SK-N-SH (cell line): ENCODE measurements around the gene RNF167. TPM values are rescaled to one million over a fixed set of nuclear protein-coding genes. Genes with fewer than 3 reads are reported as not detected.
"Not testable (repeated sequence)": the region's sequence is repeated elsewhere in the genome, so short reads cannot be mapped to it uniquely, and the experiment has no call there.

Experiments used
- CTCF ChIA-PET: fragments of 300-600, 350-600 bp; formaldehyde crosslinking; extraction: SDS; loops from one replicate; lab custom pipeline; 2021; lab: Yijun Ruan, JAX
- POLR2A ChIA-PET: fragments of 350-600 bp; sonication (Branson Sonifier 250); formaldehyde crosslinking; extraction: SDS; loops from one replicate; lab custom pipeline; 2020; ENCODE audit warnings: antibody characterized with exemption, inconsistent platforms; lab: Yijun Ruan, JAX
- DNase-seq: peaks from one replicate; pipeline ENCODE4 v3.0.0; 2012
- H2AFZ ChIP-seq: fragments of 200-600 bp; sonication (generic); 2 replicates; pipeline ENCODE4 v1.8.1; 2016; ENCODE audit warnings: antibody characterized with exemption, mild to moderate bottlenecking, low read depth
- H3F3A ChIP-seq: fragments of 200-600 bp; sonication (generic); replicated peaks from 2 replicates; pipeline ENCODE3; 2016; ENCODE audit warnings: antibody characterized with exemption, mild to moderate bottlenecking; ENCODE audit not compliant: insufficient read depth
- H3K27ac ChIP-seq, 2 experiments: fragments of 200-500 bp in 1 of 2; fragments of 200-600 bp in 1 of 2; sonication (Bioruptor generic) in 1 of 2; sonication (generic), shearing (Covaris generic) in 1 of 2; 2 replicates each; pipeline versions ENCODE4 v1.5.1 to v1.6.1; 2014 to 2016; ENCODE audit warnings: low read depth in 2 of 2, inconsistent platforms in 1 of 2, low read length in 1 of 2, mild to moderate bottlenecking in 1 of 2, mixed read lengths in 1 of 2
- H3K27me3 ChIP-seq: fragments of 200-600 bp; sonication (generic), shearing (Covaris generic); 2 replicates; pipeline ENCODE4 v1.6.1; 2016; ENCODE audit warnings: mixed run types; ENCODE audit not compliant: insufficient read depth
- H3K36me3 ChIP-seq, 2 experiments: fragments of 200-500 bp in 1 of 2; fragments of 200-600 bp in 1 of 2; sonication (Bioruptor generic) in 1 of 2; sonication (generic) in 1 of 2; replicated peaks in 1 of 2; 2 replicates each; pipeline versions ENCODE3 to v1.5.1; 2014 to 2016; ENCODE audit warnings: low read length in 1 of 2, mild to moderate bottlenecking in 1 of 2; ENCODE audit not compliant: insufficient read depth in 2 of 2, control insufficient read depth in 1 of 2
- H3K4me1 ChIP-seq, 2 experiments: fragments of 200-500 bp in 1 of 2; fragments of 200-600 bp in 1 of 2; sonication (Bioruptor generic) in 1 of 2; sonication (generic), shearing (Covaris generic) in 1 of 2; 2 replicates each; pipeline versions ENCODE4 v1.5.1 to v1.6.1; 2014 to 2016; ENCODE audit warnings: low read depth in 1 of 2, low read length in 1 of 2, mixed run types in 1 of 2; ENCODE audit not compliant: insufficient read depth in 2 of 2, control insufficient read depth in 1 of 2
- H3K4me2 ChIP-seq: fragments of 200-600 bp; sonication (generic), shearing (Covaris generic); 2 replicates; pipeline ENCODE4 v1.6.1; 2017; ENCODE audit warnings: mixed run types
- H3K4me3 ChIP-seq, 2 experiments: fragments of 200-500 bp in 1 of 2; fragments of 200-600 bp in 1 of 2; sonication (Bioruptor generic) in 1 of 2; sonication (generic), shearing (Covaris generic) in 1 of 2; 2 replicates each; pipeline versions ENCODE4 v1.5.1 to v1.8.1; 2014 to 2016; ENCODE audit warnings: low read depth in 2 of 2, inconsistent platforms in 1 of 2, low read length in 1 of 2, mild to moderate bottlenecking in 1 of 2, mixed read lengths in 1 of 2, moderate library complexity in 1 of 2
- H3K79me2 ChIP-seq: fragments of 200-600 bp; sonication (generic); 2 replicates; pipeline ENCODE4 v1.8.1; 2017; ENCODE audit warnings: mild to moderate bottlenecking; ENCODE audit not compliant: insufficient read depth
- H3K9ac ChIP-seq: fragments of 200-600 bp; sonication (generic); 2 replicates; pipeline ENCODE4 v1.6.1; 2017; ENCODE audit warnings: mixed run types
- H3K9me2 ChIP-seq: fragments of 200-600 bp; sonication (generic); 2 replicates; pipeline ENCODE4 v1.6.1; 2017; ENCODE audit warnings: mixed run types
- H3K9me3 ChIP-seq: fragments of 200-600 bp; sonication (generic); 2 replicates; pipeline ENCODE4 v1.6.1; 2017; ENCODE audit warnings: mixed run types, mild to moderate bottlenecking, moderate library complexity
- H4K20me1 ChIP-seq: fragments of 200-600 bp; sonication (generic); 2 replicates; pipeline ENCODE4 v1.6.1; 2017; ENCODE audit warnings: mild to moderate bottlenecking, mixed run types; ENCODE audit not compliant: insufficient read depth
- ELF1 ChIP-seq: IDR thresholded peaks from 2 replicates; pipeline ENCODE4 v1.4.0; 2012
- EP300 ChIP-seq, 2 experiments: IDR thresholded peaks; 2 replicates each; pipeline versions ENCODE4 v1.4.0 to v1.6.1; 2012; ENCODE audit warnings: borderline replicate concordance in 1 of 2, low read depth in 1 of 2, low read length in 1 of 2
- EZH2phosphoT487 ChIP-seq: fragments of 200-600 bp; sonication (generic); IDR thresholded peaks from 2 replicates; pipeline ENCODE4 v1.6.1; 2017; ENCODE audit warnings: low read depth, mixed run types, mild to moderate bottlenecking, antibody characterized with exemption, moderate library complexity, borderline replicate concordance
- FOXJ3 ChIP-seq: sonication (generic); formaldehyde crosslinking; IDR thresholded peaks from 2 replicates; pipeline ENCODE4 v1.5.1; 2020; ENCODE audit warnings: mild to moderate bottlenecking, missing genetic modification reagents
- GABPA ChIP-seq: IDR thresholded peaks from 2 replicates; pipeline ENCODE4 v1.4.0; 2012; ENCODE audit warnings: low read depth, mild to moderate bottlenecking
- GATA2 ChIP-seq: sonication (generic); formaldehyde crosslinking; IDR thresholded peaks from 2 replicates; pipeline ENCODE4 v1.5.0; 2020; ENCODE audit warnings: mild to moderate bottlenecking, missing genetic modification reagents
- MXI1 ChIP-seq: IDR thresholded peaks from 2 replicates; pipeline ENCODE4 v1.6.1; 2012; ENCODE audit warnings: mild to moderate bottlenecking, low read depth, low read length, improper control_type of control experiment
- NFIC ChIP-seq: IDR thresholded peaks from 2 replicates; pipeline ENCODE4 v1.4.0; 2012; ENCODE audit warnings: borderline replicate concordance
- RAD21 ChIP-seq: IDR thresholded peaks from 2 replicates; pipeline ENCODE4 v1.6.1; 2012; ENCODE audit warnings: mild to moderate bottlenecking, low read length
- RCOR1 ChIP-seq: fragments of 150-350 bp; IDR thresholded peaks from 2 replicates; pipeline ENCODE4 v1.6.1; 2017; ENCODE audit warnings: antibody characterized with exemption, low read length
- RXRA ChIP-seq: IDR thresholded peaks from 2 replicates; pipeline ENCODE4 v1.4.0; 2012; ENCODE audit warnings: low read depth, mild to moderate bottlenecking, borderline replicate concordance
- SMC3 ChIP-seq: IDR thresholded peaks from 2 replicates; pipeline ENCODE4 v1.6.1; 2012; ENCODE audit warnings: low read depth, low read length, improper control_type of control experiment
- TCF12 ChIP-seq: IDR thresholded peaks from 2 replicates; pipeline ENCODE4 v1.4.0; 2012
- YY1 ChIP-seq: IDR thresholded peaks from 2 replicates; pipeline ENCODE4 v1.4.0; 2012; ENCODE audit warnings: low read depth, mild to moderate bottlenecking
- WGBS: methylation state at CpG from one replicate; pipeline ENCODE4 v1.1.6; 2017; ENCODE audit warnings: low lambda C conversion rate; 5-methylcytosine and 5-hydroxymethylcytosine counted together
- polyA plus RNA-seq, 3 experiments: library from polyadenylated mRNA; depleted of rRNA; stranded (reverse); fragments of >200 nt; gene quantifications; 2 replicates each; pipeline ENCODE4 v1.2.3, GENCODE V29; 2012
- TF ChIP-seq, protein P1 (sequence below): IDR thresholded peaks from 2 replicates; pipeline ENCODE4 v1.4.0; 2012; ENCODE audit warnings: low read depth, borderline replicate concordance
- TF ChIP-seq, protein P2 (sequence below): IDR thresholded peaks from 2 replicates; pipeline ENCODE4 v1.4.0; 2012; ENCODE audit warnings: low read depth

The RNF167 gene
- polyA plus RNA-seq, 1 of the 3 experiments (the other 2 are of a cell fraction): 115 TPM

DNA sequence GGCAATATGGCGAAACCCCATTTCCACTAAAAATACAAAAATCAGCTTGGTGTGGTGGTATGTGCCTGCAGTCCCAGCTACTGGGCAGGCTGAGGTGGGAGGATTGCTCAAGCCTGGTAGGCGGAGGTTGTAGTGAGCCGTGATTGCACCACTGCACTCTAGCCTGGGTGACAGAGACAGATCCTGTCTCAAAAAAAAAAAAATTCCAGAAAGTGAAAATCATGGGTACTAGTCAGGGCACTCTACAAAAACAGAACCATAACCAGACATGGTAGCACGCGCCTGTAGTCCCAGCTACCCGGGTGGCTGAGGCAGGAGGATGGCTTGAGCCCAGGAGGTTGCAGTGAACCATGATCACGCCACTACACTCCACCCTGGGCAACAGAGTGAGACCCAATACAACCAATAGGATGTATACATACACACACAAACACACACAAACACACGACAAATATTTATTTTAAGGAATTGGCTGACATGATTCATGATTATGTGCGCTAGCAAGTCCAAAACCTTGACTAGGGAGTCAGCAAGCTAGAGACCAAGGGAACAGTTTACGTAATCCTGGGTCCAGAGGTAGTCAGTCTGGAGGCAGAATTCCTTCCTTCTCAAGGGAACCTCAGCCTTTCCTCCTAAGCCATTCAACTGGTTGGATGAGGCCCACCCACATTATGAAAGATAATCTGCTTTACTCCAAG, 19.6 kb upstream of the RNF167 start:
- H3K9me2 ChIP-seq: no peaks in the 10 kb centered on the region
- DNase-seq: no peak
- H3K27ac ChIP-seq: no peak overlapping the region
- TF ChIP-seq RXRA (no peak), RCOR1 (no peak), GATA2 (no peak), RAD21 (no peak), TCF12 (no peak), YY1 (no peak), MXI1 (no peak), ELF1 (no peak), GABPA (no peak), NFIC (no peak), SMC3 (no peak)
- TF ChIP-seq, protein P1, sequence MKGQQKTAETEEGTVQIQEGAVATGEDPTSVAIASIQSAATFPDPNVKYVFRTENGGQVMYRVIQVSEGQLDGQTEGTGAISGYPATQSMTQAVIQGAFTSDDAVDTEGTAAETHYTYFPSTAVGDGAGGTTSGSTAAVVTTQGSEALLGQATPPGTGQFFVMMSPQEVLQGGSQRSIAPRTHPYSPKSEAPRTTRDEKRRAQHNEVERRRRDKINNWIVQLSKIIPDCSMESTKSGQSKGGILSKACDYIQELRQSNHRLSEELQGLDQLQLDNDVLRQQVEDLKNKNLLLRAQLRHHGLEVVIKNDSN: no peak
- TF ChIP-seq, protein P2, sequence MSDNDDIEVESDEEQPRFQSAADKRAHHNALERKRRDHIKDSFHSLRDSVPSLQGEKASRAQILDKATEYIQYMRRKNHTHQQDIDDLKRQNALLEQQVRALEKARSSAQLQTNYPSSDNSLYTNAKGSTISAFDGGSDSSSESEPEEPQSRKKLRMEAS: no peak
- TF ChIP-seq, all 33 proteins: peak for 0
- Histone ChIP-seq H3K4me1 (no peaks in the 10 kb centered on the region; a peak in 1 of 4 replicates), H2AFZ (no peak overlapping the region), H4K20me1 (no peaks in the 10 kb centered on the region), H3K36me3 (no peaks in the 10 kb centered on the region), H3F3A (no peaks in the 10 kb centered on the region), H3K9ac (no peak overlapping the region), H3K27me3 (no peaks in the 10 kb centered on the region), H3K4me2 (no peak overlapping the region), H3K4me3 (no peak overlapping the region), H3K79me2 (no peaks in the 10 kb centered on the region), H3K9me3 (no peaks in the 10 kb centered on the region)
- 89% methylated on average over 10 of the region's 10 CpGs for WGBS
- ChIA-PET CTCF (interaction anchor here (0.8 to 2.8 kb wide), 6 partner anchors 9 to 131 kb away, joined by 3 to 12 read pairs (median 6); partner anchors contain the start of genes CAMTA2 and GLTPD2), POLR2A (interaction anchor here (1.2 kb wide), 1 partner anchor 11 kb away, joined by 3 read pairs; no protein-coding TSS in a partner anchor)

DNA sequence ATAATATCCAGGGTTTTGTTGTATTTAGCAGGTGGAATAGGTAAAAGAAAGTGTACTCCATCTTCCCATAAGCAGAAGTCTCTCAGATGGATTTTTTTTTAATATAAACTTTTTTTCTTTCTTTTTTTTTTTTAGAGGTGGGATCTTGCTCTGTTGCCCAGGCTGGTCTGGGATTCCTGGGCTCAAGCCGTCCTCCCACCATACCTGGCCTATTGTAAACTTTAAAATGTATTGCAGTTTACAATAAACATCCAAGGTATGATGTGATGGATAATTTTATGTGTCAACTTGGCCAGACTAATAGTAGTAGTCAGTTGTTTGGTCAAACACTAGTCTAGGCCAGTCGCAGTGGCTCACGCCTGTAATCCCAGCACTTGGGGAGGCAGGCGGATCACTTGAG, 18.7 kb upstream of the RNF167 start:
- Histone ChIP-seq H3K4me2 (no peak overlapping the region), H3K79me2 (no peaks in the 10 kb centered on the region), H3K27ac (no peak overlapping the region), H3K4me3 (no peak overlapping the region), H3K9ac (no peak overlapping the region), H4K20me1 (no peaks in the 10 kb centered on the region), H3K36me3 (no peaks in the 10 kb centered on the region), H3F3A (no peaks in the 10 kb centered on the region), H3K27me3 (no peaks in the 10 kb centered on the region), H3K4me1 (no peaks in the 10 kb centered on the region; a peak in 1 of 4 replicates), H3K9me3 (no peaks in the 10 kb centered on the region), H2AFZ (no peak overlapping the region), H3K9me2 (no peaks in the 10 kb centered on the region)
- ChIA-PET CTCF (interaction anchor here (1.6 to 2.8 kb wide), 2 partner anchors 12 to 17 kb away, joined by 6 to 12 read pairs; no protein-coding TSS in a partner anchor), POLR2A (no interaction called here)
- DNase-seq: no peak
- WGBS: 86% methylated on average over 4 of the region's 4 CpGs
- no peak for TF ChIP-seq RXRA
- TF ChIP-seq EP300 (IDR thresholded peaks at IDR 0.05; ENCODE audit: borderline replicate concordance in 1 of 2, low read depth in 1 of 2, low read length in 1 of 2): no peak
- no peak for TF ChIP-seq FOXJ3 (CRISPR knock-in tag)
- TF ChIP-seq MXI1: no peak
- TF ChIP-seq EZH2phosphoT487: no peak

DNA sequence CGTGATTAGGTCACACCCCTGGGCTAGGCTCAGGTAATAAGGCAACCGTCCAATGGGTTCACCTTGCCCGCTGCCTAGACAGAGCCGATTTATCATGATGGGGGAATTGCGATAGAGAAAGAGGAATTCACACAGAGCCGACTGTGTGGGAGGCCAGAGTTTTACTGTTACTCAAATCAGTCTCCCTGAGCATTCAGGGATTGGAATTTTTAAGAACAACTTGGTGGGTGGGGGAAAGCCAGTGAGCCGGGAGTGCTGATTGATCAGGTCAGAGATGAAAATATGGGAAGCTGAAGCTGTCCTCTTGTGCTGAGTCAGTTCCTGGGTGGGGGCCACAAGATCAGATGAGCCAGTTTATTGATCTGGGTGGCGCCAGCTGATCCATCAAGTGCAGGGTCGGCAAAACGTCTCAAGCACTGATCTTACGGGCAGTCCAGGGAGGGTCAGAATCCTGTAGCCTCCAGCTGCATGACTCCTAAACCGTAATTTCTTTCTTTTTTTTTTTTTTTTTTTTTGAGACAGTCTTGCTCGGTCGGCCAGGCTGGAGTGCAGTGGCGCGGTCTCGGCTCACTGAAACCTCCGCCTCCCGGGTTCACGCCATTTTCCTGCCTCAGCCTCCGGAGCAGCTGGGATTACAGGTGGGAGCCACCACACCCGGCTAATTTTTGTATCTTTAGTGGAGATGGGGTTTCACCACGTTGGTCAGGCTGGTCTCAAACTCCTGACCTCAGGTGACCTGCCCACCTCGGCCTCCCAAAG, 13.3 kb upstream of the RNF167 start:
- CTCF ChIA-PET: interaction anchor here (1.4 kb wide), 1 partner anchor 18 kb away, joined by 9 read pairs; no protein-coding TSS in a partner anchor
- H3K79me2 ChIP-seq, H3K9me2 ChIP-seq, H3K27ac ChIP-seq, H4K20me1 ChIP-seq, H3K9ac ChIP-seq, H3K36me3 ChIP-seq, H3K4me1 ChIP-seq, H3K4me3 ChIP-seq, DNase-seq, H3F3A ChIP-seq, H3K27me3 ChIP-seq, H3K9me3 ChIP-seq, H2AFZ ChIP-seq, H3K4me2 ChIP-seq: not testable (repeated sequence)
- POLR2A ChIA-PET: interaction anchor here (0.5 to 0.6 kb wide), 2 partner anchors 100 to 187 kb away, joined by 3 read pairs; partner anchors contain the start of gene ZMYND15
- 91% methylated on average over 24 of the region's 24 CpGs for WGBS
